HepG2 (cell line): ENCODE measurements around the gene PPIP5K2. TPM values are rescaled to one million over a fixed set of nuclear protein-coding genes. Genes with fewer than 3 reads are reported as not detected.
A peak's percentile ranks its signal among the peaks of the same experiment; 100 is the strongest.

Experiments
- ATAC-seq: fragments of 200-7000 bp; cut with Tn5 transposase; 3 replicates; pipeline ENCODE4 v1.9.1; 2020; ENCODE audit warnings: mild to moderate bottlenecking, moderate library complexity
- BruUV-seq: library from RNA; stranded (reverse); fragments of 400-500 nt; replicated peaks from 2 replicates; lab custom pipeline; 2021; lab: Mats Ljungman, UMichigan
- CTCF ChIA-PET: fragments of 300-600 bp; formaldehyde crosslinking; extraction: SDS; loops from one replicate; lab custom pipeline; 2021; ENCODE audit warnings: low total read pairs, inconsistent platforms, low intra/inter-chr PET ratio; lab: Yijun Ruan, JAX
- POLR2A ChIA-PET: fragments of 350-600 bp; sonication (Branson Sonifier 250); formaldehyde crosslinking; loops from one replicate; lab custom pipeline; 2020; ENCODE audit warnings: antibody characterized with exemption, inconsistent platforms; lab: Yijun Ruan, JAX
- DNase-seq: peaks from one replicate; pipeline ENCODE4 v3.0.0-alpha.2; 2015; ENCODE audit warnings: low spot score
- FAIRE-seq: peaks from 3 replicates; lab custom pipeline; 2011; peaks lifted over from hg19 to GRCh38; lab: Jason Lieb, UNC
- H2AFZ ChIP-seq: one replicate; pipeline ENCODE4 v1.6.1; 2011; ENCODE audit warnings: low read length, inconsistent platforms
- H3K27ac ChIP-seq: fragments of 300-600 bp; 3 replicates; pipeline ENCODE4 v1.8.0; 2011; ENCODE audit warnings: mixed run types, mild to moderate bottlenecking, mixed read lengths, low read length, inconsistent platforms; ENCODE audit not compliant: insufficient read depth; ENCODE audit errors: extremely low read length
- H3K27me3 ChIP-seq, 2 experiments: fragments of 200-600 bp in 1 of 2; 2 replicates in 1 of 2; 3 replicates in 1 of 2; pipeline versions ENCODE4 v1.6.0 to v1.8.0; 2011; ENCODE audit warnings: low read length in 2 of 2, mild to moderate bottlenecking in 2 of 2, moderate library complexity in 2 of 2, inconsistent platforms in 1 of 2; ENCODE audit not compliant: insufficient read depth in 2 of 2, control insufficient read depth in 1 of 2
- H3K36me3 ChIP-seq, 2 experiments: fragments of 200-600 bp in 1 of 2; replicated peaks in 1 of 2; 2 replicates in 1 of 2; 3 replicates in 1 of 2; pipeline versions ENCODE4 v1.5.1 to v1.8.0; 2011; ENCODE audit warnings: low read length in 2 of 2, inconsistent platforms in 1 of 2; ENCODE audit not compliant: insufficient read depth in 2 of 2, control insufficient read depth in 1 of 2
- H3K4me1 ChIP-seq: 2 replicates; pipeline ENCODE4 v1.5.1; 2012; ENCODE audit warnings: low read length, inconsistent platforms; ENCODE audit not compliant: insufficient read depth
- H3K4me2 ChIP-seq: 2 replicates; pipeline ENCODE4 v1.6.0; 2011; ENCODE audit warnings: low read depth, low read length, inconsistent platforms
- H3K4me3 ChIP-seq, 3 experiments: fragments of 200-600 bp in 1 of 3; sonication (generic), shearing (Covaris generic) in 1 of 3; replicated peaks in 1 of 3; 2 replicates each; pipeline ENCODE4 v1.5.1; 2011 to 2016; ENCODE audit warnings: low read length in 3 of 3, inconsistent platforms in 2 of 3, low read depth in 2 of 3, mild to moderate bottlenecking in 2 of 3, control low read depth in 1 of 3, mixed read lengths in 1 of 3; ENCODE audit not compliant: insufficient read depth in 1 of 3
- H3K79me2 ChIP-seq: one replicate; pipeline ENCODE4 v1.6.1; 2011; ENCODE audit warnings: low read length, inconsistent platforms; ENCODE audit not compliant: insufficient read depth
- H3K9ac ChIP-seq: 2 replicates; pipeline ENCODE4 v1.6.0; 2011; ENCODE audit warnings: mild to moderate bottlenecking, low read depth, low read length, inconsistent platforms; ENCODE audit not compliant: insufficient read depth
- H3K9me3 ChIP-seq: 2 replicates; pipeline ENCODE4 v1.5.1; 2012; ENCODE audit warnings: mild to moderate bottlenecking, low read length
- H4K20me1 ChIP-seq: 2 replicates; pipeline ENCODE4 v1.6.0; 2011; ENCODE audit warnings: inconsistent platforms, mild to moderate bottlenecking, low read length, moderate library complexity; ENCODE audit not compliant: insufficient read depth
- ERF ChIP-seq: IDR thresholded peaks from 2 replicates; pipeline ENCODE4 v1.6.1; 2018; ENCODE audit warnings: missing biosample characterization, missing genetic modification reagents
- GRHL1 ChIP-seq: sonication (generic); formaldehyde crosslinking; conservative IDR thresholded peaks from 2 replicates; pipeline ENCODE4 v1.8.0; 2022; ENCODE audit warnings: missing genetic modification reagents
- MEIS1 ChIP-seq: sonication (generic); formaldehyde crosslinking; IDR thresholded peaks from 2 replicates; pipeline ENCODE4 v1.9.0; 2021; ENCODE audit warnings: mild to moderate bottlenecking, missing genetic modification reagents, moderate library complexity, borderline replicate concordance
- NFE2L2 ChIP-seq: fragments of 150-350 bp; IDR thresholded peaks from 2 replicates; pipeline ENCODE4 v1.6.1; 2014; ENCODE audit warnings: low read length
- RBFOX2 ChIP-seq: fragments of 200-400 bp; formaldehyde crosslinking; IDR thresholded peaks from 2 replicates; pipeline ENCODE4 v1.6.1; 2017; ENCODE audit warnings: low read depth, mild to moderate bottlenecking, low read length
- ZBTB25 ChIP-seq: IDR thresholded peaks from 2 replicates; pipeline ENCODE4 v1.6.1; 2018; ENCODE audit warnings: missing genetic modification reagents
- ZBTB4 ChIP-seq: sonication (generic); formaldehyde crosslinking; IDR thresholded peaks from 2 replicates; pipeline ENCODE4 v1.4.0; 2020; ENCODE audit warnings: missing genetic modification reagents, mild to moderate bottlenecking, borderline replicate concordance
- ZNF503 ChIP-seq: sonication (generic); formaldehyde crosslinking; IDR thresholded peaks from 2 replicates; pipeline ENCODE4 v1.4.0; 2020; ENCODE audit warnings: missing genetic modification reagents
- ZNF691 ChIP-seq: sonication (generic); formaldehyde crosslinking; IDR thresholded peaks from 2 replicates; pipeline ENCODE4 v1.4.0; 2020; ENCODE audit warnings: missing genetic modification reagents, low read depth, mild to moderate bottlenecking, borderline replicate concordance
- ZNF772 ChIP-seq: sonication (generic); formaldehyde crosslinking; IDR thresholded peaks from 2 replicates; pipeline ENCODE4 v1.5.0; 2020; ENCODE audit warnings: mild to moderate bottlenecking, missing genetic modification reagents
- WGBS: methylation state at CpG from one replicate; pipeline ENCODE4 v1.1.6; 2017; ENCODE audit warnings: low lambda C conversion rate; 5-methylcytosine and 5-hydroxymethylcytosine counted together
- in situ Hi-C: cut with HindIII; loops from 2 replicates; pipeline ENCODE4 v1.10.0; 2017; ENCODE audit warnings: low pct_unique_long_range_greater_than_20kb; ENCODE audit not compliant: extremely low pct_ligation_motif_present
- intact Hi-C: fragments of 100-400 bp; cut with micrococcal nuclease; formaldehyde crosslinking; loops from one replicate; pipeline ENCODE4 v1.10.0; 2022; ENCODE audit not compliant: unreplicated experiment
- polyA plus RNA-seq, 8 experiments: library from polyadenylated mRNA; depleted of rRNA in 3 of 8; stranded (reverse) in 7 of 8; unstranded in 1 of 8; fragments of >200 nt; fragmentation: Illumina TruSeq in 4 of 8; extraction: Trizol in 4 of 8; gene quantifications; 2 replicates each; pipeline versions ENCODE4 v1.2.1 to v1.2.3, GENCODE V29; 2011 to 2016; ENCODE audit warnings: low read depth in 4 of 8, missing spikeins in 1 of 8, mixed read lengths in 1 of 8; ENCODE audit not compliant: insufficient read depth in 1 of 8
- total RNA-seq, 5 experiments: library from RNA; depleted of rRNA; stranded (reverse); fragments of >200 nt; fragmentation: Illumina TruSeq; extraction: Trizol; gene quantifications; 2 replicates each; pipeline ENCODE4 v1.2.3, GENCODE V29; 2016; ENCODE audit warnings: low read depth in 1 of 5

PPIP5K2 gene
- total and polyA plus RNA-seq, 2 of the 13 experiments (the other 11 are each of a cell fraction or from before 2014, with no cell fraction given) = 19.7 to 45.6 TPM

- TF ChIP-seq ERF = no peak
- TF ChIP-seq ZBTB4 (CRISPR knock-in tag) = 0 out of 2 replicates have a peak, but pooled peaks have one; percentile 44
- no peak for TF ChIP-seq MEIS1 (CRISPR knock-in tag)
- no peak for TF ChIP-seq ZNF772 (CRISPR knock-in tag)
Observed at GRCh38 chr5:103224118-103224893, 104.2 kb downstream of the PPIP5K2 start (continued).

- Histone ChIP-seq H3K36me3 (no peaks in the 10 kb centered on the region), H3K9me3 (no peaks in the 10 kb centered on the region), H3K27me3 (no peaks in the 10 kb centered on the region), H3K27ac (no peak overlapping the region), H3K9ac (no peak overlapping the region), H3K4me3 (no peak overlapping the region), H3K79me2 (no peaks in the 10 kb centered on the region), H4K20me1 (no peaks in the 10 kb centered on the region), H2AFZ (no peak overlapping the region), H3K4me2 (peak overlapping the region; percentile 78; the same call in 1 of the 2 replicates), H3K4me1 (peaks cover 6% of the 10 kb centered on the region; the same call in 1 of the 2 replicates)
- POLR2A ChIA-PET = interaction anchor here (1.6 kb wide), 1 partner anchor 34 kb away, joined by 5 read pairs; the partner anchor contains the start of gene MACIR
- CTCF ChIA-PET = interaction anchor here (1.2 to 1.4 kb wide), 2 partner anchors 251 to 641 kb away, joined by 4 to 5 read pairs; no protein-coding TSS in a partner anchor
- no peak for TF ChIP-seq RBFOX2
- TF ChIP-seq NFE2L2 = no peak
- no peak for TF ChIP-seq GRHL1 (CRISPR knock-in tag)
- TF ChIP-seq ZNF691 (CRISPR knock-in tag) = no peak
- no peak for TF ChIP-seq ZNF503 (CRISPR knock-in tag)
- TF ChIP-seq ZBTB25 = no peak
- WGBS = 23% methylated on average over 5 of the region's 5 CpGs
- no TSS peak for BruUV-seq
- no peak; the same call in 2 of the 3 replicates for ATAC-seq
- no peak for DNase-seq
- intact Hi-C loops (loop anchor here (2.0 to 5.0 kb wide), 2 partner anchors 443 to 688 kb away; no protein-coding TSS in a partner anchor), in situ Hi-C loops (no loop called here)
- FAIRE-seq = no peak
Observed at GRCh38 chr5:103224894-103225246, 104.8 kb downstream of the PPIP5K2 start.
